HepG2 (cell line): ENCODE measurements around the gene CALML6. TPM values are rescaled to one million over a fixed set of nuclear protein-coding genes. Genes with fewer than 3 reads are reported as not detected.
A peak's percentile ranks its signal among the peaks of the same experiment; 100 is the strongest.

ENCODE experiments used
- CEBPB ChIP-seq: IDR thresholded peaks from 2 replicates; pipeline ENCODE4 v1.6.1; 2011; ENCODE audit warnings: low read depth, low read length, improper control_type of control experiment, borderline replicate concordance
- FLYWCH1 ChIP-seq: sonication (generic); formaldehyde crosslinking; IDR thresholded peaks from 2 replicates; pipeline ENCODE4 v1.8.1; 2023; ENCODE audit warnings: mild to moderate bottlenecking, missing genetic modification reagents
- HNF4A ChIP-seq: sonication (generic); formaldehyde crosslinking; IDR thresholded peaks from 2 replicates; pipeline ENCODE4 v1.4.0; 2020; ENCODE audit warnings: missing genetic modification reagents
- KLF12 ChIP-seq: sonication (generic); formaldehyde crosslinking; IDR thresholded peaks from 2 replicates; pipeline ENCODE4 v1.4.0; 2020; ENCODE audit warnings: missing genetic modification reagents, borderline replicate concordance
- NR2F1 ChIP-seq, 2 experiments: fragments of 450-650 bp in 1 of 2; formaldehyde crosslinking in 1 of 2; IDR thresholded peaks; 2 replicates each; pipeline versions ENCODE4 v1.5.0 to v1.6.1; 2016 to 2020; ENCODE audit warnings: mild to moderate bottlenecking in 1 of 2, missing compliant biosample characterization in 1 of 2, missing genetic modification reagents in 1 of 2, moderate library complexity in 1 of 2
- PAX8 ChIP-seq: sonication (generic); formaldehyde crosslinking; IDR thresholded peaks from 2 replicates; pipeline ENCODE4 v1.8.0; 2022; ENCODE audit warnings: mild to moderate bottlenecking, missing genetic modification reagents, borderline replicate concordance
- THYN1 ChIP-seq: sonication (generic); formaldehyde crosslinking; IDR thresholded peaks from 2 replicates; pipeline ENCODE4 v1.8.1; 2023; ENCODE audit warnings: low read depth, mild to moderate bottlenecking, moderate library complexity, missing genetic modification reagents, borderline replicate concordance
- ZBTB25 ChIP-seq: IDR thresholded peaks from 2 replicates; pipeline ENCODE4 v1.6.1; 2018; ENCODE audit warnings: missing genetic modification reagents
- ZNF234 ChIP-seq: sonication (generic); formaldehyde crosslinking; conservative IDR thresholded peaks from 2 replicates; pipeline ENCODE4 v1.5.1; 2020; ENCODE audit warnings: mild to moderate bottlenecking, missing genetic modification reagents
- ZNF260 ChIP-seq: sonication (generic); formaldehyde crosslinking; IDR thresholded peaks from 2 replicates; pipeline ENCODE4 v1.4.0; 2020; ENCODE audit warnings: missing genetic modification reagents, low read depth, mild to moderate bottlenecking, borderline replicate concordance
- ZNF280D ChIP-seq: sonication (generic); formaldehyde crosslinking; IDR thresholded peaks from 2 replicates; pipeline ENCODE4 v1.5.1; 2020; ENCODE audit warnings: mild to moderate bottlenecking, missing genetic modification reagents
- ZNF326 ChIP-seq: sonication (generic); formaldehyde crosslinking; IDR thresholded peaks from 2 replicates; pipeline ENCODE4 v1.4.0; 2020; ENCODE audit warnings: missing genetic modification reagents, borderline replicate concordance
- ZNF460 ChIP-seq: sonication (generic); formaldehyde crosslinking; IDR thresholded peaks from 2 replicates; pipeline ENCODE4 v1.5.1; 2020; ENCODE audit warnings: missing genetic modification reagents, mild to moderate bottlenecking, borderline replicate concordance
- ZNF713 ChIP-seq: sonication (generic); formaldehyde crosslinking; IDR thresholded peaks from 2 replicates; pipeline ENCODE4 v1.4.0; 2020; ENCODE audit warnings: mild to moderate bottlenecking, missing genetic modification reagents
- ZNF75D ChIP-seq: sonication (generic); formaldehyde crosslinking; IDR thresholded peaks from 2 replicates; pipeline ENCODE4 v1.8.1; 2023; ENCODE audit warnings: missing genetic modification reagents, mild to moderate bottlenecking, borderline replicate concordance
- ZNF788 ChIP-seq: sonication (generic); formaldehyde crosslinking; IDR thresholded peaks from 2 replicates; pipeline ENCODE4 v1.5.0; 2020; ENCODE audit warnings: mild to moderate bottlenecking, missing genetic modification reagents, borderline replicate concordance
- ZNF792 ChIP-seq: IDR thresholded peaks from 2 replicates; pipeline ENCODE4 v1.6.1; 2016
- polyA plus RNA-seq, 8 experiments: library from polyadenylated mRNA; depleted of rRNA in 3 of 8; stranded (reverse) in 7 of 8; unstranded in 1 of 8; fragments of >200 nt; fragmentation: Illumina TruSeq in 4 of 8; extraction: Trizol in 4 of 8; gene quantifications; 2 replicates each; pipeline versions ENCODE4 v1.2.1 to v1.2.3, GENCODE V29; 2011 to 2016; ENCODE audit warnings: low read depth in 4 of 8, missing spikeins in 1 of 8, mixed read lengths in 1 of 8; ENCODE audit not compliant: insufficient read depth in 1 of 8
- total RNA-seq, 5 experiments: library from RNA; depleted of rRNA; stranded (reverse); fragments of >200 nt; fragmentation: Illumina TruSeq; extraction: Trizol; gene quantifications; 2 replicates each; pipeline ENCODE4 v1.2.3, GENCODE V29; 2016; ENCODE audit warnings: low read depth in 1 of 5
- TF ChIP-seq, protein P1 (sequence below): sonication (generic); formaldehyde crosslinking; conservative IDR thresholded peaks from 2 replicates; pipeline ENCODE4 v1.4.0; 2020; ENCODE audit warnings: missing genetic modification reagents
- TF ChIP-seq, protein P2 (sequence below): sonication (generic); formaldehyde crosslinking; IDR thresholded peaks from 2 replicates; pipeline ENCODE4 v1.5.1; 2020; ENCODE audit warnings: missing genetic modification reagents, mild to moderate bottlenecking, borderline replicate concordance

CALML6 gene
- total and polyA plus RNA-seq, 2 of the 13 experiments (the other 11 are each of a cell fraction or from before 2014, with no cell fraction given), result 0.11 to 0.12 TPM

DNA sequence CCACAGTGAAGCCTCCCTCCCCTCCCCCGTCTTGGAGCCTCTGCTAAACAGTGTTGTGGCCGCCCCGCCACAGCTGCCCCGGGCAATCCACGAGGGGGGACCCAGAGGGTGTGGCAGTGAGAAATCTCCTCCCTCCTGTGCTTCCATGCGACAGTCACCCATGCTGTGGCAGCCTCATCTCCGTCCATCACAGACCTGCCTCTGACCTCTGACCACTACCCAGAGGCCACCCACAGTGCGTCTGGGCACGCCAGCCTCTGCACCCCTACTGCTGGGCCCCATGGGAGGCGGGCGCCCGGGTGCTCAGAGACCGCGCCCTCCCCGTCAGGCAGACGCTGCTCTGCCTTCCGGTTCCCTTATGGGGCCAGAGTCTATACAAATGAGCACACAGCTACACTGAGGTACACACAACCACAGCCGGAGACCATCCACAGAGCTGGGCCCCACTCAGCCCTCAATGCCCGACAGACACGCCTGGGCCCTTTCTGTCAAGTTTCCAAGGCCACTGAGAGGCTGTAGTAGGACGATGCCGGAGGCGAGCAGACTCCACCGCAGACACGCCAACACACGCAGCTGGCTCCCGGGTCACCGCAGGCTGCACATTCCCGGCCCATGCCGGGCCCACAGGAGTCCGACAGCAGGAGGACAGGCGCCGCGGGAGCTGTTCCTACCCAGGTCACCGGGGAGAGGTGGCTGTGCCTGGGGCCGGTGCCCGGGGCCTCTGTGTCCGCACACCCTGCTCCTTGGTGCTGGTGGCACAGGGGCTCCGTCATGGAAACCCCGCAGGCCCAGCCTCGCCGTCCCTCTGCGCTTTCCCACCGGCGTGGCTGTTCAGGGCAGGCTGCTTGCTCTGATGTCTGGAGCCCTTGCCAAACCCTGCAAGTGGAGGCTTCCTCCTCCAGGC is 27.9 kb downstream of the CALML6 start (continued):
- TF ChIP-seq ZNF280D (CRISPR knock-in tag) (peak; percentile 85), KLF12 (peak; percentile 91), ZNF792 (CRISPR knock-in tag) (peak; percentile 84; the same call in 1 of the 2 replicates), ZNF788 (CRISPR knock-in tag) (peak; percentile 97), ZNF460 (CRISPR knock-in tag) (no peak; the same call in 1 of the 2 replicates), ZNF260 (no peak), ZNF713 (CRISPR knock-in tag) (no peak), CEBPB (no peak), HNF4A (CRISPR knock-in tag) (peak; percentile 90), THYN1 (CRISPR knock-in tag) (no peak), ZNF326 (CRISPR knock-in tag) (no peak), NR2F1 (CRISPR knock-in tag; IDR thresholded peaks at IDR 0.05) (peak; percentile 65 to 81; a peak in 3 of 4 replicates), ZBTB25 (CRISPR knock-in tag) (peak; percentile 26; the same call in 1 of the 2 replicates), ZNF75D (CRISPR knock-in tag) (no peak), FLYWCH1 (CRISPR knock-in tag) (no peak), ZNF234 (no peak), PAX8 (CRISPR knock-in tag) (0 out of 2 replicates have a peak, but pooled peaks have one; percentile 15)
- TF ChIP-seq, protein P1, sequence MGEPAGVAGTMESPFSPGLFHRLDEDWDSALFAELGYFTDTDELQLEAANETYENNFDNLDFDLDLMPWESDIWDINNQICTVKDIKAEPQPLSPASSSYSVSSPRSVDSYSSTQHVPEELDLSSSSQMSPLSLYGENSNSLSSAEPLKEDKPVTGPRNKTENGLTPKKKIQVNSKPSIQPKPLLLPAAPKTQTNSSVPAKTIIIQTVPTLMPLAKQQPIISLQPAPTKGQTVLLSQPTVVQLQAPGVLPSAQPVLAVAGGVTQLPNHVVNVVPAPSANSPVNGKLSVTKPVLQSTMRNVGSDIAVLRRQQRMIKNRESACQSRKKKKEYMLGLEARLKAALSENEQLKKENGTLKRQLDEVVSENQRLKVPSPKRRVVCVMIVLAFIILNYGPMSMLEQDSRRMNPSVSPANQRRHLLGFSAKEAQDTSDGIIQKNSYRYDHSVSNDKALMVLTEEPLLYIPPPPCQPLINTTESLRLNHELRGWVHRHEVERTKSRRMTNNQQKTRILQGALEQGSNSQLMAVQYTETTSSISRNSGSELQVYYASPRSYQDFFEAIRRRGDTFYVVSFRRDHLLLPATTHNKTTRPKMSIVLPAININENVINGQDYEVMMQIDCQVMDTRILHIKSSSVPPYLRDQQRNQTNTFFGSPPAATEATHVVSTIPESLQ (CRISPR knock-in tag), result no peak
- TF ChIP-seq, protein P2, sequence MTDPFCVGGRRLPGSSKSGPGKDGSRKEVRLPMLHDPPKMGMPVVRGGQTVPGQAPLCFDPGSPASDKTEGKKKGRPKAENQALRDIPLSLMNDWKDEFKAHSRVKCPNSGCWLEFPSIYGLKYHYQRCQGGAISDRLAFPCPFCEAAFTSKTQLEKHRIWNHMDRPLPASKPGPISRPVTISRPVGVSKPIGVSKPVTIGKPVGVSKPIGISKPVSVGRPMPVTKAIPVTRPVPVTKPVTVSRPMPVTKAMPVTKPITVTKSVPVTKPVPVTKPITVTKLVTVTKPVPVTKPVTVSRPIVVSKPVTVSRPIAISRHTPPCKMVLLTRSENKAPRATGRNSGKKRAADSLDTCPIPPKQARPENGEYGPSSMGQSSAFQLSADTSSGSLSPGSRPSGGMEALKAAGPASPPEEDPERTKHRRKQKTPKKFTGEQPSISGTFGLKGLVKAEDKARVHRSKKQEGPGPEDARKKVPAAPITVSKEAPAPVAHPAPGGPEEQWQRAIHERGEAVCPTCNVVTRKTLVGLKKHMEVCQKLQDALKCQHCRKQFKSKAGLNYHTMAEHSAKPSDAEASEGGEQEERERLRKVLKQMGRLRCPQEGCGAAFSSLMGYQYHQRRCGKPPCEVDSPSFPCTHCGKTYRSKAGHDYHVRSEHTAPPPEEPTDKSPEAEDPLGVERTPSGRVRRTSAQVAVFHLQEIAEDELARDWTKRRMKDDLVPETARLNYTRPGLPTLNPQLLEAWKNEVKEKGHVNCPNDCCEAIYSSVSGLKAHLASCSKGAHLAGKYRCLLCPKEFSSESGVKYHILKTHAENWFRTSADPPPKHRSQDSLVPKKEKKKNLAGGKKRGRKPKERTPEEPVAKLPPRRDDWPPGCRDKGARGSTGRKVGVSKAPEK (CRISPR knock-in tag), result no peak; the same call in 1 of the 2 replicates
